GM12878 (cell line): ENCODE data around the gene NR1D2. TPM values are rescaled to one million over a fixed set of nuclear protein-coding genes. Genes with fewer than 3 reads are reported as not detected.

Experiments used
- ATAC-seq: fragments of 200-7000 bp; cut with Tn5 transposase; 3 replicates; pipeline ENCODE4 v1.9.1; 2020; ENCODE audit warnings: mild to moderate bottlenecking, moderate library complexity
- BruUV-seq: library from RNA; stranded (reverse); fragments of 400-500 nt; replicated peaks from 2 replicates; lab custom pipeline; 2021; lab: Mats Ljungman, UMichigan
- CTCF ChIA-PET: fragments of 300-600 bp; sonication (Branson Sonifier 250); formaldehyde crosslinking; extraction: SDS; loops from one replicate; lab custom pipeline; 2021; ENCODE audit warnings: inconsistent platforms; lab: Yijun Ruan, JAX
- POLR2A ChIA-PET: fragments of 350-600 bp; formaldehyde crosslinking; extraction: SDS; loops from one replicate; lab custom pipeline; 2021; ENCODE audit warnings: inconsistent platforms; lab: Charles Lee
- RAD21 ChIA-PET: fragments of 300-600 bp; sonication (Branson Sonifier 250); formaldehyde crosslinking; loops from one replicate; lab custom pipeline; 2023; ENCODE audit warnings: antibody characterized with exemption; ENCODE audit not compliant: unreplicated experiment; lab: Charles Lee
- SMC1A ChIA-PET: fragments of 300-600 bp; sonication (Branson Sonifier 250); formaldehyde crosslinking; loops from one replicate; lab custom pipeline; 2023; ENCODE audit not compliant: unreplicated experiment, uncharacterized antibody; lab: Charles Lee
- DNase-seq: peaks from one replicate; pipeline ENCODE4 v3.0.0-alpha.2; 2011; ENCODE audit warnings: low read depth, low spot score
- FAIRE-seq: peaks from 3 replicates; lab custom pipeline; 2011; peaks lifted over from hg19 to GRCh38; lab: Jason Lieb, UNC
- H2AFZ ChIP-seq: 2 replicates; pipeline ENCODE4 v1.6.0; 2011; ENCODE audit warnings: low read depth, low read length, control low read depth; ENCODE audit not compliant: control insufficient read depth
- H3K27ac ChIP-seq: 2 replicates; pipeline ENCODE4 v1.5.1; 2011; ENCODE audit warnings: control low read depth; ENCODE audit not compliant: control insufficient read depth, insufficient read depth
- H3K27me3 ChIP-seq, 2 experiments: replicated peaks in 1 of 2; 2 replicates each; pipeline versions ENCODE4 v1.6.0 to v1.6.1; 2011; ENCODE audit warnings: low read length in 1 of 2; ENCODE audit not compliant: control insufficient read depth in 2 of 2, insufficient read depth in 2 of 2
- H3K36me3 ChIP-seq, 2 experiments: 2 replicates each; pipeline ENCODE4 v1.5.1; 2011; ENCODE audit warnings: low read length in 1 of 2; ENCODE audit not compliant: control insufficient read depth in 2 of 2, insufficient read depth in 2 of 2
- H3K4me1 ChIP-seq: 2 replicates; pipeline ENCODE4 v1.6.1; 2011; ENCODE audit warnings: mild to moderate bottlenecking, low read length, moderate library complexity, mixed read lengths; ENCODE audit not compliant: control insufficient read depth, insufficient read depth
- H3K4me2 ChIP-seq: 2 replicates; pipeline ENCODE4 v1.6.0; 2011; ENCODE audit warnings: control low read depth; ENCODE audit not compliant: control insufficient read depth, insufficient read depth
- H3K4me3 ChIP-seq: fragments of 200-600 bp; sonication (generic); 2 replicates; pipeline ENCODE4 v1.5.1; 2016
- H3K79me2 ChIP-seq: 2 replicates; pipeline ENCODE4 v1.6.0; 2011; ENCODE audit warnings: low read length; ENCODE audit not compliant: control insufficient read depth, insufficient read depth
- H3K9ac ChIP-seq: 2 replicates; pipeline ENCODE4 v1.8.0; 2011; ENCODE audit warnings: low read length, control low read depth, mixed read lengths; ENCODE audit not compliant: control insufficient read depth, insufficient read depth
- H3K9me3 ChIP-seq: replicated peaks from 3 replicates; pipeline ENCODE4 v1.5.1; 2011; ENCODE audit warnings: mild to moderate bottlenecking, low read length; ENCODE audit not compliant: control insufficient read depth, insufficient read depth
- H4K20me1 ChIP-seq: 2 replicates; pipeline ENCODE4 v1.6.0; 2011; ENCODE audit not compliant: control insufficient read depth, insufficient read depth
- ATF7 ChIP-seq: fragments of 450-650 bp; IDR thresholded peaks from 2 replicates; pipeline ENCODE4 v1.6.1; 2016; ENCODE audit warnings: low read depth, mild to moderate bottlenecking
- HDGF ChIP-seq: fragments of 450-650 bp; IDR thresholded peaks from 2 replicates; pipeline ENCODE4 v1.6.1; 2016; ENCODE audit warnings: antibody characterized with exemption
- JUNB ChIP-seq: IDR thresholded peaks from 2 replicates; pipeline ENCODE4 v1.6.1; 2016; ENCODE audit warnings: antibody characterized with exemption, mild to moderate bottlenecking
- MTA3 ChIP-seq: IDR thresholded peaks from 2 replicates; pipeline ENCODE4 v1.6.1; 2012; ENCODE audit warnings: low read length, inconsistent platforms, borderline replicate concordance
- MYC ChIP-seq: IDR thresholded peaks from 2 replicates; pipeline ENCODE4 v1.6.1; 2011; ENCODE audit warnings: mild to moderate bottlenecking, low read length, moderate library complexity, inconsistent platforms; ENCODE audit not compliant: insufficient read depth, insufficient replicate concordance, insufficient read length, severe bottlenecking
- NBN ChIP-seq: fragments of 450-650 bp; IDR thresholded peaks from 2 replicates; pipeline ENCODE4 v1.6.1; 2016
- NR2F1 ChIP-seq: fragments of 450-650 bp; conservative IDR thresholded peaks from 2 replicates; pipeline ENCODE4 v1.6.1; 2017; ENCODE audit warnings: mild to moderate bottlenecking
- RBBP5 ChIP-seq: fragments of 200-600 bp; sonication (generic); conservative IDR thresholded peaks from 2 replicates; pipeline ENCODE4 v1.6.1; 2016
- SMAD5 ChIP-seq: IDR thresholded peaks from 2 replicates; pipeline ENCODE4 v1.6.1; 2016; ENCODE audit warnings: antibody characterized with exemption, low read depth
- STAT1 ChIP-seq: fragments of 450-650 bp; conservative IDR thresholded peaks from 2 replicates; pipeline ENCODE4 v1.6.1; 2014; ENCODE audit warnings: antibody characterized with exemption, mild to moderate bottlenecking
- TARDBP ChIP-seq: IDR thresholded peaks from 2 replicates; pipeline ENCODE4 v1.6.1; 2016; ENCODE audit warnings: borderline replicate concordance
- TBL1XR1 ChIP-seq: IDR thresholded peaks from 2 replicates; pipeline ENCODE4 v1.6.1; 2012; ENCODE audit warnings: low read depth, low read length, improper control_type of control experiment
- WGBS: methylation state at CpG from one replicate; pipeline ENCODE4 v1.1.6; 2016; ENCODE audit warnings: low lambda C conversion rate; ENCODE audit not compliant: insufficient replicate concordance, insufficient coverage; ENCODE audit errors: missing lambda C conversion rate; 5-methylcytosine and 5-hydroxymethylcytosine counted together
- in situ Hi-C: fragments of 300-500 bp; cut with MboI; formaldehyde crosslinking; loops from 9 replicates; pipeline ENCODE4 v1.14.3; 2018; ENCODE audit warnings: mixed read lengths
- intact Hi-C: fragments of 100-400 bp; cut with micrococcal nuclease; formaldehyde crosslinking; loops from one replicate; pipeline ENCODE4 v1.14.2; 2022; ENCODE audit not compliant: unreplicated experiment
- polyA plus RNA-seq, 11 experiments: library from polyadenylated mRNA; depleted of rRNA in 4 of 11; unstranded in 6 of 11; stranded (reverse) in 5 of 11; fragments of >200 nt; fragmentation: Nextera tagmentation in 4 of 11; fragmentation: Illumina TruSeq in 1 of 11; extraction: Ambion mirVana in 4 of 11; extraction: Trizol in 1 of 11; gene quantifications; 1 replicate in 1 of 11; 2 replicates in 10 of 11; pipeline versions ENCODE4 v1.2.1 to v1.2.3, GENCODE V29; 2011 to 2016; ENCODE audit warnings: inconsistent platforms in 2 of 11, missing spikeins in 2 of 11, low read depth in 1 of 11
- total RNA-seq, 4 experiments: library from RNA; depleted of rRNA in 3 of 4; stranded (reverse); fragments of >200 nt in 3 of 4; fragmentation: Illumina TruSeq in 1 of 4; extraction: Trizol in 1 of 4; gene quantifications; 2 replicates each; pipeline versions ENCODE4 v1.2.1 to v1.2.3, GENCODE V29; 2013 to 2021
- TF ChIP-seq, protein P1 (sequence below): fragments of 450-650 bp; IDR thresholded peaks from 2 replicates; pipeline ENCODE4 v1.6.1; 2017; ENCODE audit warnings: mild to moderate bottlenecking, low read depth, inconsistent platforms; ENCODE audit not compliant: poor library complexity, severe bottlenecking
- TF ChIP-seq, protein P2 (sequence below): fragments of 450-650 bp; formaldehyde crosslinking; IDR thresholded peaks from 2 replicates; pipeline ENCODE4 v1.4.0; 2020; ENCODE audit warnings: mild to moderate bottlenecking, moderate library complexity
- TF ChIP-seq, protein P3 (sequence below): fragments of 150-350 bp; IDR thresholded peaks from 2 replicates; pipeline ENCODE4 v1.6.1; 2016; ENCODE audit warnings: low read depth, low read length

Gene NR1D2
- total and polyA plus RNA-seq, 10 of the 15 experiments (the other 5 are each of a cell fraction or from before 2014, with no cell fraction given) = 0.67 to 5.3 (median 2.6) TPM

DNA sequence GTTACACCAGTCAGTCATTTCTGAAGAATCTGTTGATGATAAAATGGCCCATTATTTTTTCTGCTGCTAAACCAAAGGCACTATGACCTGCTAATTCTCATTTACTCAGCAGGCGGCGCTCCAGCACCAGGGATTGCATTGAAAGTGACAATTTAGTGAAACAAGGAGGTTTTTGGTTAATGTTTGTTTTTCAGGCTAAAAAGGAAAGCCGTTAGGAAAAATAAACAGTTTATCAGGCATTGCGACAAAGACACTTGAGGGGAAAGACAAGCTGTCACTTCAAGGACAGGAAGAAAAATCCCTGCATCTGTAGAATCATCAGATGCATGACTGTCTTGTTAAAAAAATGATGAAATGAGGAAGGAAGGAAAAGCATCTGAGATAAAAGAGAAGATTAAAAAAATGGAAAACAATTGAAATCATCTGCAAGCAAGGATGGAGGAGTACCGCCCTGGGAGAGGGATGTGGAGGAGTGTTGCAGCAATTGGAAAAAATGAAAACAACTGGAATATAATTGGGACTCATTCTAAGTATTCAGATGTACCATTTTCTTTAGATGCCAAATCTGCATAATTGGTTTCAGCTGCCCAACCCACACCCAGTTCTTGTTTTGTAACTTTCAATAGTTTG, 54.0 kb downstream of the NR1D2 start (continued):
- TF ChIP-seq, protein P1, sequence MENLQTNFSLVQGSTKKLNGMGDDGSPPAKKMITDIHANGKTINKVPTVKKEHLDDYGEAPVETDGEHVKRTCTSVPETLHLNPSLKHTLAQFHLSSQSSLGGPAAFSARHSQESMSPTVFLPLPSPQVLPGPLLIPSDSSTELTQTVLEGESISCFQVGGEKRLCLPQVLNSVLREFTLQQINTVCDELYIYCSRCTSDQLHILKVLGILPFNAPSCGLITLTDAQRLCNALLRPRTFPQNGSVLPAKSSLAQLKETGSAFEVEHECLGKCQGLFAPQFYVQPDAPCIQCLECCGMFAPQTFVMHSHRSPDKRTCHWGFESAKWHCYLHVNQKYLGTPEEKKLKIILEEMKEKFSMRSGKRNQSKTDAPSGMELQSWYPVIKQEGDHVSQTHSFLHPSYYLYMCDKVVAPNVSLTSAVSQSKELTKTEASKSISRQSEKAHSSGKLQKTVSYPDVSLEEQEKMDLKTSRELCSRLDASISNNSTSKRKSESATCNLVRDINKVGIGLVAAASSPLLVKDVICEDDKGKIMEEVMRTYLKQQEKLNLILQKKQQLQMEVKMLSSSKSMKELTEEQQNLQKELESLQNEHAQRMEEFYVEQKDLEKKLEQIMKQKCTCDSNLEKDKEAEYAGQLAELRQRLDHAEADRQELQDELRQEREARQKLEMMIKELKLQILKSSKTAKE = peak; percentile 28

DNA sequence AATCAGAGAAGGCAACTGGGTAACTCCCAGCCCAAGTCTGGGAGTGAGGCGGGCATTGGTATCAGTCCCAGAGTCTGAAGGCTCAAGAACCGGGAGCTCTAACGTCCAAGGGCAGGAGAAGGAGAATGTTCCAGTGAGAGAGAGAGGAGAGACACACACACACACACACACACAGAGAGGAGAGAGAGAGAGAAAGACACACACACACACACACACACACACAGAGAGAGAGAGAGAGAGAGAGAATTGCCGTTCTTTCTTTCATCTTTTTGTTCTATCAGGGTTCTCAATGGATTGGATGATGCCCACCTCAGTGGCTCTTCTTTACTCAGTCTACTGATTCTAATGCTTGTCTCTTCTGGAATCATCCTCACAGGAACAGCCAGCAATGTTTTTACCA, 57.0 kb downstream of the NR1D2 start:
- H3K79me2 ChIP-seq = no peaks in the 10 kb centered on the region
- H3K4me1 ChIP-seq = no peaks in the 10 kb centered on the region
- FAIRE-seq = no peak
- no peaks in the 10 kb centered on the region; a peak in 1 of 4 replicates for H3K27me3 ChIP-seq
- intact Hi-C loops = no loop called here
- H3K4me2 ChIP-seq = no peak overlapping the region
- H3K9me3 ChIP-seq = no peaks in the 10 kb centered on the region
- CTCF ChIA-PET = no interaction called here
- no peak overlapping the region for H3K27ac ChIP-seq
- DNase-seq = no peak
- H2AFZ ChIP-seq = no peak overlapping the region
- SMC1A ChIA-PET = interaction anchor here (0.9 kb wide), 1 partner anchor 112 kb away, joined by 4 read pairs; no protein-coding TSS in a partner anchor
- ATAC-seq = no peak
- H3K4me3 ChIP-seq = no peak overlapping the region
- in situ Hi-C loops = no loop called here
- H3K36me3 ChIP-seq = no peaks in the 10 kb centered on the region
- WGBS = 71% methylated on average over 4 of the region's 4 CpGs
- POLR2A ChIA-PET = no interaction called here
- no TSS peak for BruUV-seq
- H4K20me1 ChIP-seq = no peaks in the 10 kb centered on the region
- RAD21 ChIA-PET = interaction anchor here (0.7 kb wide), 1 partner anchor 164 kb away, joined by 3 read pairs; no protein-coding TSS in a partner anchor
- H3K9ac ChIP-seq = no peak overlapping the region
- TF ChIP-seq JUNB (no peak), STAT1 (no peak), HDGF (no peak), TBL1XR1 (no peak), MYC (no peak), RBBP5 (no peak), NBN (no peak), TARDBP (no peak), NR2F1 (no peak), ATF7 (no peak), MTA3 (no peak), SMAD5 (no peak)
- TF ChIP-seq, protein P2, sequence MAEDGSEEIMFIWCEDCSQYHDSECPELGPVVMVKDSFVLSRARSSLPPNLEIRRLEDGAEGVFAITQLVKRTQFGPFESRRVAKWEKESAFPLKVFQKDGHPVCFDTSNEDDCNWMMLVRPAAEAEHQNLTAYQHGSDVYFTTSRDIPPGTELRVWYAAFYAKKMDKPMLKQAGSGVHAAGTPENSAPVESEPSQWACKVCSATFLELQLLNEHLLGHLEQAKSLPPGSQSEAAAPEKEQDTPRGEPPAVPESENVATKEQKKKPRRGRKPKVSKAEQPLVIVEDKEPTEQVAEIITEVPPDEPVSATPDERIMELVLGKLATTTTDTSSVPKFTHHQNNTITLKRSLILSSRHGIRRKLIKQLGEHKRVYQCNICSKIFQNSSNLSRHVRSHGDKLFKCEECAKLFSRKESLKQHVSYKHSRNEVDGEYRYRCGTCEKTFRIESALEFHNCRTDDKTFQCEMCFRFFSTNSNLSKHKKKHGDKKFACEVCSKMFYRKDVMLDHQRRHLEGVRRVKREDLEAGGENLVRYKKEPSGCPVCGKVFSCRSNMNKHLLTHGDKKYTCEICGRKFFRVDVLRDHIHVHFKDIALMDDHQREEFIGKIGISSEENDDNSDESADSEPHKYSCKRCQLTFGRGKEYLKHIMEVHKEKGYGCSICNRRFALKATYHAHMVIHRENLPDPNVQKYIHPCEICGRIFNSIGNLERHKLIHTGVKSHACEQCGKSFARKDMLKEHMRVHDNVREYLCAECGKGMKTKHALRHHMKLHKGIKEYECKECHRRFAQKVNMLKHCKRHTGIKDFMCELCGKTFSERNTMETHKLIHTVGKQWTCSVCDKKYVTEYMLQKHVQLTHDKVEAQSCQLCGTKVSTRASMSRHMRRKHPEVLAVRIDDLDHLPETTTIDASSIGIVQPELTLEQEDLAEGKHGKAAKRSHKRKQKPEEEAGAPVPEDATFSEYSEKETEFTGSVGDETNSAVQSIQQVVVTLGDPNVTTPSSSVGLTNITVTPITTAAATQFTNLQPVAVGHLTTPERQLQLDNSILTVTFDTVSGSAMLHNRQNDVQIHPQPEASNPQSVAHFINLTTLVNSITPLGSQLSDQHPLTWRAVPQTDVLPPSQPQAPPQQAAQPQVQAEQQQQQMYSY (CRISPR knock-in tag) = no peak
- TF ChIP-seq, protein P3, sequence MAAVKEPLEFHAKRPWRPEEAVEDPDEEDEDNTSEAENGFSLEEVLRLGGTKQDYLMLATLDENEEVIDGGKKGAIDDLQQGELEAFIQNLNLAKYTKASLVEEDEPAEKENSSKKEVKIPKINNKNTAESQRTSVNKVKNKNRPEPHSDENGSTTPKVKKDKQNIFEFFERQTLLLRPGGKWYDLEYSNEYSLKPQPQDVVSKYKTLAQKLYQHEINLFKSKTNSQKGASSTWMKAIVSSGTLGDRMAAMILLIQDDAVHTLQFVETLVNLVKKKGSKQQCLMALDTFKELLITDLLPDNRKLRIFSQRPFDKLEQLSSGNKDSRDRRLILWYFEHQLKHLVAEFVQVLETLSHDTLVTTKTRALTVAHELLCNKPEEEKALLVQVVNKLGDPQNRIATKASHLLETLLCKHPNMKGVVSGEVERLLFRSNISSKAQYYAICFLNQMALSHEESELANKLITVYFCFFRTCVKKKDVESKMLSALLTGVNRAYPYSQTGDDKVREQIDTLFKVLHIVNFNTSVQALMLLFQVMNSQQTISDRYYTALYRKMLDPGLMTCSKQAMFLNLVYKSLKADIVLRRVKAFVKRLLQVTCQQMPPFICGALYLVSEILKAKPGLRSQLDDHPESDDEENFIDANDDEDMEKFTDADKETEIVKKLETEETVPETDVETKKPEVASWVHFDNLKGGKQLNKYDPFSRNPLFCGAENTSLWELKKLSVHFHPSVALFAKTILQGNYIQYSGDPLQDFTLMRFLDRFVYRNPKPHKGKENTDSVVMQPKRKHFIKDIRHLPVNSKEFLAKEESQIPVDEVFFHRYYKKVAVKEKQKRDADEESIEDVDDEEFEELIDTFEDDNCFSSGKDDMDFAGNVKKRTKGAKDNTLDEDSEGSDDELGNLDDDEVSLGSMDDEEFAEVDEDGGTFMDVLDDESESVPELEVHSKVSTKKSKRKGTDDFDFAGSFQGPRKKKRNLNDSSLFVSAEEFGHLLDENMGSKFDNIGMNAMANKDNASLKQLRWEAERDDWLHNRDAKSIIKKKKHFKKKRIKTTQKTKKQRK = no peak
